ENCODE measurements around the gene NDUFA8. TPM values are rescaled to one million over a fixed set of nuclear protein-coding genes. Genes with fewer than 3 reads are reported as not detected.

The NDUFA8 gene
- total and polyA plus RNA-seq, 10 of the 15 experiments (the other 5 are each of a cell fraction or from before 2014, with no cell fraction given), result 44.9 to 159 (median 90.8) TPM

DNA sequence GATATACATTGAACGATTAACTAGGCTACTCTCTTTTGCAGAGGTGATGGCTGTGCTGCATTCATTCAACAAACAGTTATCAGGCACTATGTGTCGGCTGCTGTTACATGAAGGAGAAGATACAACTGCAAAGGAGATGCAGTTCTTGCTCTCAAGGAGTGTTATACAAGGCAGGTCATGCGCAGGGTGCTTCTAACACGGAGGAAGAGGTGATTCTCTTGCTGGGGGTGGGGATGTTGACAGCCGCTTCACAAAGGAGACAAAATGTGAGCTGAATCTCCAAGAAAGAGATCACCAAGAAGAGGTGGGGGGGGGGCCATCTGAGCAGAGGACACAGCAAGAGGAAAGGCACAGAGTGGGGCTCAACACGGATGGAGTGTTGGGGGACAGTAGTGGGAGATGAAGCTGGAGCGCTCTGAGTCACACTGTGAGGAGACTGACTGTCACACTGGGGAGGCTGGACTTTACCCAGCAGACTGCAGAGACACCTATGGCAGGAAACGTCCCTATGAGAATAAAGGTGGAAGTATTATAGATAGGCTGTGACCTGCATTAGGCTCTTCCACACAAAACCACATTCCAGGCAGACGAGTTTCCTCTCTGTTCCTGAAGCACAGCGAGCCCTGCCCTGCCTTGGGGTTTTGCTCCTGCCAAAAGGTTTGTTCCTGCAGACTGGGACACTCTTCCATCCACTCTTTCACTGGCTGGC is 20.9 kb downstream of the NDUFA8 start:
- H3K27me3 ChIP-seq (replicated peaks in 1 of 2; ENCODE audit: control insufficient read depth in 2 of 2, insufficient read depth in 2 of 2, low read length in 1 of 2), result no peaks in the 10 kb centered on the region
- no peak overlapping the region for H3K4me3 ChIP-seq
- H3K9me3 ChIP-seq (replicated peaks; ENCODE audit: control insufficient read depth, insufficient read depth, low read length), result no peaks in the 10 kb centered on the region
- no peak for DNase-seq (ENCODE audit: low read depth, low spot score)
- H3K27ac ChIP-seq (ENCODE audit: control insufficient read depth, insufficient read depth), result no peak overlapping the region
- TF ChIP-seq RUNX3 (IDR thresholded peaks at IDR 0.05; ENCODE audit: low read length) (no peak), CBFB (IDR thresholded peaks at IDR 0.05; ENCODE audit: low read depth) (no peak), CREB1 (IDR thresholded peaks at IDR 0.05; ENCODE audit: low read depth) (no peak)
- TF ChIP-seq, protein P1, sequence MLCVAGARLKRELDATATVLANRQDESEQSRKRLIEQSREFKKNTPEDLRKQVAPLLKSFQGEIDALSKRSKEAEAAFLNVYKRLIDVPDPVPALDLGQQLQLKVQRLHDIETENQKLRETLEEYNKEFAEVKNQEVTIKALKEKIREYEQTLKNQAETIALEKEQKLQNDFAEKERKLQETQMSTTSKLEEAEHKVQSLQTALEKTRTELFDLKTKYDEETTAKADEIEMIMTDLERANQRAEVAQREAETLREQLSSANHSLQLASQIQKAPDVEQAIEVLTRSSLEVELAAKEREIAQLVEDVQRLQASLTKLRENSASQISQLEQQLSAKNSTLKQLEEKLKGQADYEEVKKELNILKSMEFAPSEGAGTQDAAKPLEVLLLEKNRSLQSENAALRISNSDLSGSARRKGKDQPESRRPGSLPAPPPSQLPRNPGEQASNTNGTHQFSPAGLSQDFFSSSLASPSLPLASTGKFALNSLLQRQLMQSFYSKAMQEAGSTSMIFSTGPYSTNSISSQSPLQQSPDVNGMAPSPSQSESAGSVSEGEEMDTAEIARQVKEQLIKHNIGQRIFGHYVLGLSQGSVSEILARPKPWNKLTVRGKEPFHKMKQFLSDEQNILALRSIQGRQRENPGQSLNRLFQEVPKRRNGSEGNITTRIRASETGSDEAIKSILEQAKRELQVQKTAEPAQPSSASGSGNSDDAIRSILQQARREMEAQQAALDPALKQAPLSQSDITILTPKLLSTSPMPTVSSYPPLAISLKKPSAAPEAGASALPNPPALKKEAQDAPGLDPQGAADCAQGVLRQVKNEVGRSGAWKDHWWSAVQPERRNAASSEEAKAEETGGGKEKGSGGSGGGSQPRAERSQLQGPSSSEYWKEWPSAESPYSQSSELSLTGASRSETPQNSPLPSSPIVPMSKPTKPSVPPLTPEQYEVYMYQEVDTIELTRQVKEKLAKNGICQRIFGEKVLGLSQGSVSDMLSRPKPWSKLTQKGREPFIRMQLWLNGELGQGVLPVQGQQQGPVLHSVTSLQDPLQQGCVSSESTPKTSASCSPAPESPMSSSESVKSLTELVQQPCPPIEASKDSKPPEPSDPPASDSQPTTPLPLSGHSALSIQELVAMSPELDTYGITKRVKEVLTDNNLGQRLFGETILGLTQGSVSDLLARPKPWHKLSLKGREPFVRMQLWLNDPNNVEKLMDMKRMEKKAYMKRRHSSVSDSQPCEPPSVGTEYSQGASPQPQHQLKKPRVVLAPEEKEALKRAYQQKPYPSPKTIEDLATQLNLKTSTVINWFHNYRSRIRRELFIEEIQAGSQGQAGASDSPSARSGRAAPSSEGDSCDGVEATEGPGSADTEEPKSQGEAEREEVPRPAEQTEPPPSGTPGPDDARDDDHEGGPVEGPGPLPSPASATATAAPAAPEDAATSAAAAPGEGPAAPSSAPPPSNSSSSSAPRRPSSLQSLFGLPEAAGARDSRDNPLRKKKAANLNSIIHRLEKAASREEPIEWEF (IDR thresholded peaks at IDR 0.05; ENCODE audit: insufficient replicate concordance, low read depth, low read length), result no peak
- in situ Hi-C loops (cut with MboI), result no loop called here
- peaks cover 0 to 5% of the 10 kb centered on the region in 2 experiments; a peak in 3 of 4 replicates for H3K36me3 ChIP-seq (ENCODE audit: control insufficient read depth in 2 of 2, insufficient read depth in 2 of 2, low read length in 1 of 2)
- no TSS peak for BruUV-seq (replicated peaks)
- no peak overlapping the region for H3K4me2 ChIP-seq (ENCODE audit: control insufficient read depth, insufficient read depth)
- H3K9ac ChIP-seq (ENCODE audit: control insufficient read depth, insufficient read depth, low read length), result no peak overlapping the region
- no peak overlapping the region for H2AFZ ChIP-seq (ENCODE audit: control insufficient read depth, low read depth, low read length)
- ChIA-PET RAD21 (ENCODE audit: unreplicated experiment) (no interaction called here), SMC1A (ENCODE audit: uncharacterized antibody, unreplicated experiment) (no interaction called here), POLR2A (no interaction called here), CTCF (interaction anchor here (1.2 to 1.6 kb wide), 3 partner anchors 39 to 41 kb away, joined by 3 to 6 read pairs (median 5); no protein-coding TSS in a partner anchor)
- intact Hi-C loops (cut with micrococcal nuclease; ENCODE audit: unreplicated experiment), result no loop called here
- no peaks in the 10 kb centered on the region for H3K4me1 ChIP-seq (ENCODE audit: control insufficient read depth, insufficient read depth, low read length)
- no peaks in the 10 kb centered on the region for H4K20me1 ChIP-seq (ENCODE audit: control insufficient read depth, insufficient read depth)
- no peak for FAIRE-seq
- H3K79me2 ChIP-seq (ENCODE audit: control insufficient read depth, insufficient read depth, low read length), result no peaks in the 10 kb centered on the region
- 67% methylated on average over 10 of the region's 10 CpGs for WGBS (ENCODE audit: insufficient coverage, insufficient replicate concordance, low lambda C conversion rate, missing lambda C conversion rate)
- no peak for ATAC-seq

Data from GM12878 (cell line).